Keratinocyte (primary cell): ENCODE measurements around the gene ST6GALNAC5. TPM values are rescaled to one million over a fixed set of nuclear protein-coding genes. Genes with fewer than 3 reads are reported as not detected.
A peak's percentile ranks its signal among the peaks of the same experiment; 100 is the strongest.

Experiments
- DNase-seq: peaks from one replicate; pipeline ENCODE4 v3.0.0-alpha.2; 2011; ENCODE audit warnings: low read depth, missing footprints, low spot score
- FAIRE-seq: peaks from 2 replicates; lab custom pipeline; 2011; peaks lifted over from hg19 to GRCh38; lab: Jason Lieb, UNC
- H2AFZ ChIP-seq: 2 replicates; pipeline ENCODE4 v1.6.0; 2012; ENCODE audit warnings: low read length, control low read depth, inconsistent platforms; ENCODE audit not compliant: control insufficient read depth
- H3K27ac ChIP-seq: 2 replicates; pipeline ENCODE4 v1.5.1; 2011; ENCODE audit warnings: low read length; ENCODE audit not compliant: control insufficient read depth, insufficient read depth
- H3K27me3 ChIP-seq: 3 replicates; pipeline ENCODE4 v1.6.0; 2011; ENCODE audit warnings: low read length; ENCODE audit not compliant: control insufficient read depth, insufficient read depth; ENCODE audit errors: extremely low read depth
- H3K36me3 ChIP-seq, 2 experiments: 2 replicates in 1 of 2; 3 replicates in 1 of 2; pipeline ENCODE4 v1.5.1; 2011; ENCODE audit warnings: low read length in 2 of 2, mild to moderate bottlenecking in 1 of 2; ENCODE audit not compliant: control insufficient read depth in 2 of 2, insufficient read depth in 2 of 2; ENCODE audit errors: extremely low read depth in 1 of 2
- H3K4me1 ChIP-seq: 3 replicates; pipeline ENCODE4 v1.5.1; 2011; ENCODE audit warnings: low read length; ENCODE audit not compliant: control insufficient read depth, insufficient read depth; ENCODE audit errors: extremely low read depth
- H3K4me2 ChIP-seq: 3 replicates; pipeline ENCODE4 v1.6.0; 2011; ENCODE audit warnings: low read depth, low read length; ENCODE audit not compliant: control insufficient read depth, insufficient read depth; ENCODE audit errors: extremely low read depth
- H3K4me3 ChIP-seq, 3 experiments: fragments of 200-600 bp in 1 of 3; sonication (generic) in 1 of 3; 2 replicates in 2 of 3; 3 replicates in 1 of 3; pipeline ENCODE4 v1.5.1; 2011 to 2016; ENCODE audit warnings: low read length in 3 of 3, mild to moderate bottlenecking in 3 of 3, control low read depth in 2 of 3, inconsistent platforms in 1 of 3, low read depth in 1 of 3, mixed read lengths in 1 of 3, mixed run types in 1 of 3, moderate library complexity in 1 of 3; ENCODE audit not compliant: control insufficient read depth in 2 of 3, insufficient read depth in 2 of 3; ENCODE audit errors: extremely low read depth in 1 of 3
- H3K79me2 ChIP-seq: 2 replicates; pipeline ENCODE4 v1.6.0; 2012; ENCODE audit warnings: low read length; ENCODE audit not compliant: control insufficient read depth, insufficient read depth
- H3K9ac ChIP-seq: 3 replicates; pipeline ENCODE4 v1.6.0; 2011; ENCODE audit warnings: low read length; ENCODE audit not compliant: control insufficient read depth, insufficient read depth; ENCODE audit errors: extremely low read depth
- H3K9me1 ChIP-seq: 3 replicates; pipeline ENCODE4 v1.6.0; 2011; ENCODE audit warnings: low read length; ENCODE audit not compliant: control insufficient read depth, insufficient read depth; ENCODE audit errors: extremely low read depth
- H3K9me3 ChIP-seq: 2 replicates; pipeline ENCODE4 v1.5.1; 2012; ENCODE audit warnings: low read depth, low read length; ENCODE audit not compliant: control insufficient read depth
- H4K20me1 ChIP-seq: 3 replicates; pipeline ENCODE4 v1.6.0; 2011; ENCODE audit warnings: low read length; ENCODE audit not compliant: control insufficient read depth, insufficient read depth; ENCODE audit errors: extremely low read depth
- EZH2 ChIP-seq: IDR thresholded peaks from one replicate; pipeline ENCODE4 v1.6.1; 2012; ENCODE audit warnings: inconsistent platforms, mild to moderate bottlenecking, low read length, moderate library complexity
- dilution Hi-C: fragments of 300-500 bp; cut with MboI; formaldehyde crosslinking; loops from one replicate; pipeline ENCODE4 v1.7.0; 2020; ENCODE audit warnings: low sequenced_read_pairs; ENCODE audit not compliant: extremely low pct_ligation_motif_present
- polyA plus RNA-seq, 5 experiments: library from polyadenylated mRNA; depleted of rRNA in 3 of 5; stranded (reverse) in 3 of 5; stranded (forward) in 1 of 5; unstranded in 1 of 5; fragments of >200 nt; gene quantifications; 1 replicate in 1 of 5; 2 replicates in 3 of 5; 3 replicates in 1 of 5; pipeline versions ENCODE4 v1.2.1 to v1.2.3, GENCODE V29; 2011 to 2012; ENCODE audit warnings: missing spikeins in 2 of 5, low read depth in 1 of 5, low replicate concordance in 1 of 5
- TF ChIP-seq, protein P1 (sequence below), 3 experiments: IDR thresholded peaks in 1 of 3; conservative IDR thresholded peaks in 1 of 3; optimal IDR thresholded peaks in 1 of 3; 2 replicates in 2 of 3; 3 replicates in 1 of 3; pipeline versions ENCODE3 to v1.5.1; 2011; ENCODE audit warnings: low read length in 3 of 3, mild to moderate bottlenecking in 3 of 3, moderate library complexity in 2 of 3, control low read depth in 1 of 3, inconsistent platforms in 1 of 3; ENCODE audit not compliant: insufficient read depth in 2 of 3; ENCODE audit errors: extremely low read depth in 1 of 3

Gene ST6GALNAC5
- polyA plus RNA-seq, 1 donor (not counting 4 experiments of a cell fraction or from before 2014, with no cell fraction given), result 12.8 TPM

DNA sequence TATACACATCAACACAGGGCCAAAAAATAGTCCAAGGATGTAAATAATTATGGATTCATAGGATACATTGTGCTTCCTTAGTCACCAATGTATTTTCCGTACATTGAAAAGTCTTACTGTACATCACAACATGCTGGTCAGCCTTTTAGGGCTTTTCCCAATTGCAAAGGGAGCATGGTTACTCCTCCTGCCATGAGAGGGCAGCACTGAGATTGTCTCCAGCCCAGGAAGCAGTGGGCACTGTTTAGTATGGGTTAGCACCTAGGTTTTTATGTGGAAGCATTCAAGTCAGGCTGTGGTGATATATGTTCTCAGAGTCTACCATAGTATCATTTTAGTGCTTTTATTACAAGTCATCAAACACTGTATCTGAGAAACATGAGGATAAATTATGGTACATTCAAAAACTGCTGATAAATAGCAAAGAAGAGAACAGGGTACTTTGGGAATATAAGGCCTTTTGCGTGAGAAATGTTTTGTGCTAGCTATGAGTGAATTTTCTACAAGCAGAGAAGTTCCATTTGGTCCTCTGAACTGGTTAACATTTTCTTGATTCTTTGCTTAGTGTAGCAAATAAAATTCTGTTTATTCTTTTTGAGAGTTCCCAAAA lies 34.0 kb downstream of the ST6GALNAC5 start:
- Histone ChIP-seq H3K4me3 (no peak overlapping the region), H3K9ac (no peak overlapping the region), H3K9me3 (no peaks in the 10 kb centered on the region), H3K9me1 (no peaks in the 10 kb centered on the region), H3K4me2 (no peak overlapping the region), H3K4me1 (no peaks in the 10 kb centered on the region), H3K79me2 (no peaks in the 10 kb centered on the region), H3K36me3 (no peaks in the 10 kb centered on the region), H3K27ac (no peak overlapping the region), H3K27me3 (no peaks in the 10 kb centered on the region), H2AFZ (peak overlapping the region; percentile 47), H4K20me1 (no peaks in the 10 kb centered on the region)
- peak; percentile 13 for DNase-seq
- no peak for TF ChIP-seq EZH2
- TF ChIP-seq, protein P1, sequence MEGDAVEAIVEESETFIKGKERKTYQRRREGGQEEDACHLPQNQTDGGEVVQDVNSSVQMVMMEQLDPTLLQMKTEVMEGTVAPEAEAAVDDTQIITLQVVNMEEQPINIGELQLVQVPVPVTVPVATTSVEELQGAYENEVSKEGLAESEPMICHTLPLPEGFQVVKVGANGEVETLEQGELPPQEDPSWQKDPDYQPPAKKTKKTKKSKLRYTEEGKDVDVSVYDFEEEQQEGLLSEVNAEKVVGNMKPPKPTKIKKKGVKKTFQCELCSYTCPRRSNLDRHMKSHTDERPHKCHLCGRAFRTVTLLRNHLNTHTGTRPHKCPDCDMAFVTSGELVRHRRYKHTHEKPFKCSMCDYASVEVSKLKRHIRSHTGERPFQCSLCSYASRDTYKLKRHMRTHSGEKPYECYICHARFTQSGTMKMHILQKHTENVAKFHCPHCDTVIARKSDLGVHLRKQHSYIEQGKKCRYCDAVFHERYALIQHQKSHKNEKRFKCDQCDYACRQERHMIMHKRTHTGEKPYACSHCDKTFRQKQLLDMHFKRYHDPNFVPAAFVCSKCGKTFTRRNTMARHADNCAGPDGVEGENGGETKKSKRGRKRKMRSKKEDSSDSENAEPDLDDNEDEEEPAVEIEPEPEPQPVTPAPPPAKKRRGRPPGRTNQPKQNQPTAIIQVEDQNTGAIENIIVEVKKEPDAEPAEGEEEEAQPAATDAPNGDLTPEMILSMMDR (optimal IDR thresholded peaks at IDR 0.05 in 1 of 3, IDR thresholded peaks at IDR 0.05 in 1 of 3, conservative IDR thresholded peaks at IDR 0.05 in 1 of 3; ENCODE audit: extremely low read depth in 1 of 3, insufficient read depth in 2 of 3, low read length in 3 of 3), result peak; percentile 84 to 94 (median 88)
- dilution Hi-C loops, result no loop called here
- peak; percentile 95 for FAIRE-seq

DNA sequence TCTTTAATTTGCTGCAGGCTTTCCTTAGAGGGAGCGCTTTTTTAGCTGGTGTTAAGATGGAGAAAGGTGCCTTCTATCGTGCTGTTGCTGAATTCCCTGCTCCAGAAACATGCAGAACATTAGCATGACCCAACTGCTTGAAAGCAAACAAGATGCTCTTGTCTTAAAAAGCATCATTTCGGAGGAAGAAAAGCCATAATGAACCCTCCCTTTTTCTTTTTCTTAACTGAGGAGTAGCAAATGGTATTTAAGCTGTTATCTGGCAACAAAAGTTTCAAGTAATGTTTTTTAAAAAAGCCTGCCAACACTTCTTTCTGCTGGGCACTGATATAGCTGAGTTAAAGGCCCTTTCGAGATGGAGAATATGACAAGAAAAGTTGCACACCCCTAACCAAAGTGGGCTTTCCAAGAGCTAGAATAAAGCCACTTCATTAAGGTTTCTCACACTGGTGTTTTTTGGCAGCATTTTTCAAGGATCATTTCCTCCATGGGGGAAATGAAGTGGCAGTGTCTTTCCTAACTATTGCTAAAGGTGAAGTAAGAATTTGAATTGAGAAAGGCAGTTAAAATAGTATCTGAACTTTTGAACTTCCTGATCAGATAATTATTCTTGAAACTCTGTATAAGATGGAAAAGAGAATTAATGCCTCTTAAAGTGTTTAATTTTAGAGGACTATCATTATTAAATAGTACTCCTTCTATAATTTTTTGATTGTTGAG lies 38.8 kb downstream of the ST6GALNAC5 start:
- Histone ChIP-seq H3K4me1 (no peaks in the 10 kb centered on the region), H3K27ac (no peak overlapping the region), H3K27me3 (no peaks in the 10 kb centered on the region), H3K9me3 (no peaks in the 10 kb centered on the region), H3K4me2 (no peak overlapping the region), H3K4me3 (no peak overlapping the region), H3K79me2 (no peaks in the 10 kb centered on the region), H2AFZ (no peak overlapping the region), H3K9me1 (no peaks in the 10 kb centered on the region), H4K20me1 (no peaks in the 10 kb centered on the region), H3K36me3 (no peaks in the 10 kb centered on the region), H3K9ac (no peak overlapping the region)
- no peak for DNase-seq
- FAIRE-seq, result no peak
- dilution Hi-C loops, result no loop called here
- no peak for TF ChIP-seq EZH2
- TF ChIP-seq, protein P1 (optimal IDR thresholded peaks at IDR 0.05 in 1 of 3, IDR thresholded peaks at IDR 0.05 in 1 of 3, conservative IDR thresholded peaks at IDR 0.05 in 1 of 3; ENCODE audit: extremely low read depth in 1 of 3, insufficient read depth in 2 of 3, low read length in 3 of 3), result no peak
